ENCODE results near the gene CEACAM4. TPM values are rescaled to one million over a fixed set of nuclear protein-coding genes. Genes with fewer than 3 reads are reported as not detected.

The CEACAM4 gene
- total RNA-seq, 1 donor from 2014 or later = not detected

- no peaks in the 10 kb centered on the region for H3K4me1 Mint-ChIP-seq (ENCODE audit: unreplicated experiment)
- H3K4me3 Mint-ChIP-seq (ENCODE audit: unreplicated experiment) = no peak overlapping the region
- no peaks in the 10 kb centered on the region for H3K9me3 Mint-ChIP-seq (ENCODE audit: unreplicated experiment)
- DNase-seq (ENCODE audit: extremely low spot score, unreplicated experiment) = no peak
- TF ChIP-seq CTCF (IDR thresholded peaks at IDR 0.05) = no peak
- no peaks in the 10 kb centered on the region for H3K36me3 Mint-ChIP-seq (ENCODE audit: unreplicated experiment)
- H3K27ac Mint-ChIP-seq (ENCODE audit: unreplicated experiment) = no peak overlapping the region
- H3K27me3 Mint-ChIP-seq (ENCODE audit: unreplicated experiment) = peaks cover 38% of the 10 kb centered on the region
These were observed 56.7 kb downstream of the CEACAM4 start for GRCh38 chr19:41570179-41570578.

DNA sequence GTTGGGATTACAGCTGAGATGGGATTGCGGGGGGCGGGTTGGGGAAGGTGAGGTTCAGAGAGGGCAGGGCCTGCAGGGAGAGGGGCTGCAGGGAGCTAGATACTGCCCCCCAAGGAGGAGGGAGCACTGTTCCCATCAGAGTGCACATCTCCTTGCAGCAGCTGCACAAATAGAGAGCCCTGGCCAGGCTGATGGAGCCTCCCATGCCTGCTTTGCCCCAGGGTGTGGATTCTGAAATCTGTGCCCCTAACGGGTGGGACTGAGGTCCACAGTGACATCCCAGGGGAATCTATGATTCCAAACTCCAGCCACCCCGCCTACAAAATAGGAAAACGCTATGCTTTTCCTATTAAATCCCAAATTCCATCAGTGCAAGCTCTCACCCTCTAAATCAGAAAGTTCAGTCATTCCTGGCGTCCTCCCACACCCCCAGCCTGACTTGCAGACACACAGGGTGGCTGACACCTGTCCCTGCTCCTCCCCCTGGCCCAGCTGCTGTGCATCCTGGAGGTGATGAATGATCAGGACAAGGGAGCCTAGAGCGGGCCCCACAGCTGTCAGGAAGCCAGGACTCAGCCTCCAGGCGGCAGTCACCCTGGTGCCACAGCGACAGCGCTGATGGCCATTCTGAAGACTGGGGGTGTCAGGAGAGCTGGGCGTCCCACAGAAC lies 57.3 kb downstream of the CEACAM4 start:
- Mint-ChIP-seq H3K9me3 (ENCODE audit: unreplicated experiment) (no peaks in the 10 kb centered on the region), H3K27ac (ENCODE audit: unreplicated experiment) (no peak overlapping the region), H3K4me3 (ENCODE audit: unreplicated experiment) (no peak overlapping the region), H3K4me1 (ENCODE audit: unreplicated experiment) (no peaks in the 10 kb centered on the region), H3K36me3 (ENCODE audit: unreplicated experiment) (no peaks in the 10 kb centered on the region), H3K27me3 (ENCODE audit: unreplicated experiment) (peaks cover 38% of the 10 kb centered on the region)
- peak; percentile 81 for DNase-seq (ENCODE audit: extremely low spot score, unreplicated experiment)
- TF ChIP-seq CTCF (IDR thresholded peaks at IDR 0.05) = no peak

Other genes starting within 250 kb of the CEACAM4 start
- gene EXOSC5, start 229.7 kb downstream of the CEACAM4 start, total RNA-seq = 10.6 and 11.6 TPM in 2 replicates
- gene BCKDHA, start 229.3 kb downstream of the CEACAM4 start, total RNA-seq = 12.5 and 19.8 TPM in 2 replicates
- gene B3GNT8, start 199.7 kb downstream of the CEACAM4 start, total RNA-seq = 0.35 and 1.5 TPM in 2 replicates
- gene DMAC2, start 187.2 kb downstream of the CEACAM4 start, total RNA-seq = 33.3 and 33.8 TPM in 2 replicates
- not detected in 2 replicates for gene ERICH4, start 183.9 kb downstream of the CEACAM4 start, total RNA-seq
- gene CEACAM21, start 50.9 kb downstream of the CEACAM4 start, total RNA-seq = not detected in 2 replicates
- not detected in 2 replicates for gene CEACAM7, start 61.2 kb upstream of the CEACAM4 start, total RNA-seq
- gene CEACAM5, start 81.6 kb upstream of the CEACAM4 start, total RNA-seq = not detected in 2 replicates
- gene CEACAM6, start 128.5 kb upstream of the CEACAM4 start, total RNA-seq = not detected in 2 replicates
- gene CEACAM3, start 169.5 kb upstream of the CEACAM4 start, total RNA-seq = not detected in 2 replicates
- gene LYPD4, start 217.6 kb upstream of the CEACAM4 start, total RNA-seq = not detected in 2 replicates
- not detected in 2 replicates for gene DMRTC2, start 218.0 kb upstream of the CEACAM4 start, total RNA-seq
- 1,810 and 1,837 TPM in 2 replicates for gene RPS19, start 233.2 kb upstream of the CEACAM4 start, total RNA-seq